Ovary (tissue), 9 donors: ENCODE measurements around the gene KLK6. TPM values are rescaled to one million over a fixed set of nuclear protein-coding genes. Genes with fewer than 3 reads are reported as not detected.
A peak's percentile ranks its signal among the peaks of the same experiment; 100 is the strongest.

ENCODE experiments used
- DNase-seq, 5 donors: peaks; one replicate each; pipeline ENCODE4 v3.0.0-alpha.2; 2019 to 2020
- H3K27ac ChIP-seq, 2 donors: fragments of 200-600 bp; one replicate each; pipeline versions ENCODE4 v1.5.1 to v1.8.0; 2019 to 2022
- H3K27me3 ChIP-seq: fragments of 200-600 bp; one replicate; pipeline ENCODE4 v1.8.0; 2022
- H3K36me3 ChIP-seq: fragments of 200-600 bp; sonication (generic); one replicate; pipeline ENCODE4 v1.5.1; 2019
- H3K4me1 ChIP-seq: one replicate; pipeline ENCODE4 v1.8.1; 2013; ENCODE audit warnings: mild to moderate bottlenecking, moderate library complexity; ENCODE audit not compliant: insufficient read depth
- H3K4me3 ChIP-seq: fragments of 200-600 bp; sonication (generic); one replicate; pipeline ENCODE4 v1.5.1; 2017
- H3K9me3 ChIP-seq, 2 donors: fragments of 200-600 bp in 1 of 2; sonication (generic) in 1 of 2; one replicate each; pipeline versions ENCODE4 v1.5.1 to v1.8.1; 2013 to 2019; ENCODE audit warnings: mild to moderate bottlenecking in 1 of 2, moderate library complexity in 1 of 2
- CTCF ChIP-seq, 3 donors: fragments of 450-650 bp in 2 of 3; fragments of 200-600 bp in 1 of 3; IDR thresholded peaks; one replicate each; pipeline versions ENCODE4 v1.5.1 to v1.8.0; 2016 to 2022; ENCODE audit warnings: antibody characterized with exemption in 3 of 3, mild to moderate bottlenecking in 1 of 3
- EP300 ChIP-seq: sonication (generic); formaldehyde crosslinking; IDR thresholded peaks from one replicate; pipeline ENCODE4 v1.6.1; 2017; ENCODE audit warnings: antibody characterized with exemption
- POLR2A ChIP-seq: fragments of 450-650 bp; IDR thresholded peaks from one replicate; pipeline ENCODE4 v1.6.1; 2017; ENCODE audit warnings: antibody characterized with exemption, mild to moderate bottlenecking, moderate library complexity
- WGBS, 3 donors: extraction: QIAGEN DNeasy Blood & Tissue Kit in 1 of 3; methylation state at CpG; one replicate each; pipeline versions ENCODE4 v1.1.5 to v1.1.7; 2013 to 2017; 5-methylcytosine and 5-hydroxymethylcytosine counted together
- intact Hi-C, 4 donors: fragments of 100-400 bp; cut with DNase I; formaldehyde crosslinking; loops; one replicate each; pipeline versions ENCODE4 v1.11.0 to v1.15.1; 2022 to 2023
- polyA plus RNA-seq, 2 donors: library from polyadenylated mRNA; stranded (reverse); fragments of 200-250 nt in 1 of 2; fragments of 350-450 nt in 1 of 2; fragmentation: Illumina TruSeq in 1 of 2; extraction: RNeasy Lipid Tissue Mini Kit (QIAGEN cat#74804) in 1 of 2; gene quantifications; one replicate each; pipeline ENCODE4 v1.2.3, GENCODE V29; 2013 to 2014
- total RNA-seq, 7 donors: library from RNA; depleted of rRNA in 2 of 7; stranded (reverse); fragments of >200 nt in 2 of 7; fragmentation: NEBNext Ultra II Directional in 3 of 7; extraction: Animal tissue kit (Norgen Biotek cat#: 25700) in 3 of 7; gene quantifications; one replicate each; pipeline versions ENCODE4 v1.1.0 to v1.2.4, GENCODE V29; 2016 to 2023
- donor health status: DM: no; HTN: no; CAD: no; lungs with moderate emphysema.
- donor health status: DM: no; HTN: no; CAD: no.
- donor health status: Bipolar disorder and iron deficiency.
- donor health status: DM: yes; HTN: yes; CAD: no.
- donor health status: DM: no; HTN: no; CAD: no.
- donor health status: DM: yes; HTN: yes; CAD: no.

KLK6 gene
- total and polyA plus RNA-seq, 9 donors = 0.07 to 21.7 (median 1.9) TPM; not detected in 3

- Histone ChIP-seq H3K9me3 (no peaks in the 10 kb centered on the region), H3K4me1 (no peaks in the 10 kb centered on the region), H3K4me3 (no peak overlapping the region), H3K27me3 (no peaks in the 10 kb centered on the region), H3K27ac (no peak overlapping the region), H3K36me3 (no peaks in the 10 kb centered on the region)
- 40 to 50% (median 42%) methylated on average over 6 of the region's 6 CpGs for WGBS, 3 donors
- DNase-seq = no peak
- TF ChIP-seq POLR2A (no peak), EP300 (no peak), CTCF (IDR thresholded peaks at IDR 0.05) (no peak)
- intact Hi-C loops = loop anchor here in 1 of 4 donors (10.0 kb wide), 1 partner anchor 250 kb away; no protein-coding TSS in a partner anchor
Observed at GRCh38 chr19:50924586-50924985, 44.8 kb downstream of the KLK6 start.

GRCh38 chr19:50922317-50922853, 47.0 kb downstream of the KLK6 start:
- Histone ChIP-seq H3K4me1 (no peaks in the 10 kb centered on the region), H3K27me3 (no peaks in the 10 kb centered on the region), H3K36me3 (no peaks in the 10 kb centered on the region), H3K4me3 (no peak overlapping the region), H3K9me3 (no peaks in the 10 kb centered on the region), H3K27ac (no peak overlapping the region)
- intact Hi-C loops = loop anchor here in 1 of 4 donors (10.0 kb wide), 1 partner anchor 252 kb away; no protein-coding TSS in a partner anchor
- TF ChIP-seq CTCF (IDR thresholded peaks at IDR 0.05) (peak in 2 of 3 donors; percentile 30 to 46), POLR2A (no peak)
- 27 to 42% (median 32%) methylated on average over 16 to 21 of the region's 21 CpGs for WGBS, 3 donors
- DNase-seq = peak; percentile 39 to 64 (median 52)

- TF ChIP-seq EP300 (no peak), CTCF (IDR thresholded peaks at IDR 0.05) (no peak), POLR2A (no peak)
- DNase-seq = no peak
- Histone ChIP-seq H3K27me3 (no peaks in the 10 kb centered on the region), H3K27ac (no peak overlapping the region), H3K36me3 (no peaks in the 10 kb centered on the region), H3K9me3 (no peaks in the 10 kb centered on the region), H3K4me3 (no peak overlapping the region), H3K4me1 (no peaks in the 10 kb centered on the region)
- intact Hi-C loops = loop anchor here in 1 of 4 donors (10.0 kb wide), 1 partner anchor 253 kb away; no protein-coding TSS in a partner anchor
- 1 to 2% (median 2%) methylated on average over 12 of the region's 12 CpGs for WGBS, 3 donors
Observed at GRCh38 chr19:50921426-50922316, 47.7 kb downstream of the KLK6 start.

GRCh38 chr19:50916069-50916468, 53.3 kb downstream of the KLK6 start:
- intact Hi-C loops = no loop called here
- Histone ChIP-seq H3K27me3 (no peaks in the 10 kb centered on the region), H3K36me3 (no peaks in the 10 kb centered on the region), H3K27ac (no peak overlapping the region), H3K4me3 (no peak overlapping the region), H3K4me1 (no peaks in the 10 kb centered on the region), H3K9me3 (no peaks in the 10 kb centered on the region)
- WGBS, 3 donors = 58 to 61% (median 59%) methylated on average over 2 of the region's 2 CpGs
- TF ChIP-seq CTCF (IDR thresholded peaks at IDR 0.05) (no peak), EP300 (no peak), POLR2A (no peak)
- DNase-seq = no peak
